HL-60/S4 (cell line): ENCODE results near the gene LAMC3.

ENCODE experiments used
- in situ Hi-C: fragments of 300-500 bp; cut with MboI; formaldehyde crosslinking; loops from 2 replicates; pipeline ENCODE4 v1.14.3; 2022; ENCODE audit warnings: low sequenced_read_pairs

Gene LAMC3

DNA sequence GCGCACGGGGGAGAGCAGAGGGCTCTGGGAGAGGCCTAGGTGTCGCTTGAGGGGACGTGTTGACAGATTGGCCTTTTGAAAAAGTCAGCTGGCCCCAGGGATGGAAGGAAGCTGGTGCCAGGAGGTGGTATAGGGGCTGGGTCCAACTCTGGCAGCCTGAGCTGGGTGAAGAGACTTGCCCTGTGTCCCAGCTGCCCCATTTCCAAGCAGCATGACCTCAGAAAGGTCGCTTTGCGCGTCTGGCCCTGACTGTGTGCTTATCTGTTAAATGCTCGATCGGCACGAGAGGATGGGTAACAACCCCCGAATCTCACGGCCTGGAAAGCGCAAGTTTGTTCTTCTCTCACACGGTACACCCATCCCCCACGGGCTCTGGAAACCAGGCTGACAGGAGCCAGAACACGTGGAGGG is 31.2 kb upstream of the LAMC3 start:
- in situ Hi-C loops, result loop anchor here (25.0 kb wide), 1 partner anchor 266 kb away; no protein-coding TSS in a partner anchor

DNA sequence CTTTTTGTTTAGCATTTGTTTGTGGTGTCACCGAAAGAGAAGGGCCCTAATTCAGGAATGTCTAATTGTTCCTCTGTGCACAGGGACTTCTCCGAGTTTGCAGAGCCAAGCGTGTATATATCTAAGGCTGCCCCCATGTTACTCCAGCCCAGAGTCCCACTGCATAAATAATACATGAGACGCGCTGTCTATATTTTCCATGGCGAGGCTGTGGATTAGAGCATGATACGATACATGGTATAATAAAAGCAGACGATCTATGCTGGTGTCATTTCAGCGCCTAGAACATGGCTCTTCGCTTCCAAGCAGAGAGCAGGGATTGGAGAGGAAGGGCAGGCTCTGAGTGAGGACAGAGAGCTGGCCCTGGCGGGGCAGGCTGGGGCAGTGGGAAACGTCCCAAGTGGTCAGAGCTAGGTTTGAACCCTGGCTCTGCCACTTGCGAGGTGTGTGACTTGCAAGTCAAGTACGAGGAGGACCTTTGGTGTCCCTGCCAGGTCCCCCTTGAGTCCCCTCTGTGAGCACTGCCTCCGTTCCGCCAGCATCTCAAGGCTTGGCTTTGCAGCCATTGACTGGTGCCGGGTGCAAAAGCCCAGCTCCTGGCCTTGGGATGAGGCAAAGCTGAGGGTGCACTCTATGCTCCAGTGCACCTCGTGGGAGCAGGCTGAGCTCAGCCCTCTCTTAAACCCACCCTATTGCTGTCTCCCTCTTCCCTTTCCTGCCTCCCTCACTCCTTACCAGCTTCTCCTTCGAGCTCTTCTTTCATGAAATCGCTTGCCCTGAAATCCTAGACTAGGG is 29.2 kb upstream of the LAMC3 start:
- in situ Hi-C loops, result loop anchor here (25.0 kb wide), 1 partner anchor 267 kb away; no protein-coding TSS in a partner anchor

DNA sequence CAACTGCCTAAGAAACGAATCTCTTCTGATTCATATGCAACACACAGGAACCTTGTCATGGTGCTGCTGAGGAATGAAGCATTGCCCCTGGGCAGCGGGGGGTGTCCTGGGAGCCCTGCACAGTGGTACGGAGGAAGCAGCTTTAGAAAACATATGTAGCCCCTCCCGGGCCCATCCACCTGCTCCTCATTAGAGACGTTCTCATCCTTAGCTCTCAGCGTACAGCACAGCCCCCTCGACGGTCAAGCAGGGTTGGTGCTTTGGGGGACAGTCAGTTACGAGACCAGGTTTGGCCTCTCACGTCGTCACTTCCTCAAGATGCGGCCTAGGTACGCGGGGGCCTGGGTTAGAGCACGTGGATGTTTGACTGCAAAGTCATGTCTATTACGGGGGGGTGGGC is 28.4 kb upstream of the LAMC3 start:
- in situ Hi-C loops, result loop anchor here (25.0 kb wide), 1 partner anchor 268 kb away; no protein-coding TSS in a partner anchor

DNA sequence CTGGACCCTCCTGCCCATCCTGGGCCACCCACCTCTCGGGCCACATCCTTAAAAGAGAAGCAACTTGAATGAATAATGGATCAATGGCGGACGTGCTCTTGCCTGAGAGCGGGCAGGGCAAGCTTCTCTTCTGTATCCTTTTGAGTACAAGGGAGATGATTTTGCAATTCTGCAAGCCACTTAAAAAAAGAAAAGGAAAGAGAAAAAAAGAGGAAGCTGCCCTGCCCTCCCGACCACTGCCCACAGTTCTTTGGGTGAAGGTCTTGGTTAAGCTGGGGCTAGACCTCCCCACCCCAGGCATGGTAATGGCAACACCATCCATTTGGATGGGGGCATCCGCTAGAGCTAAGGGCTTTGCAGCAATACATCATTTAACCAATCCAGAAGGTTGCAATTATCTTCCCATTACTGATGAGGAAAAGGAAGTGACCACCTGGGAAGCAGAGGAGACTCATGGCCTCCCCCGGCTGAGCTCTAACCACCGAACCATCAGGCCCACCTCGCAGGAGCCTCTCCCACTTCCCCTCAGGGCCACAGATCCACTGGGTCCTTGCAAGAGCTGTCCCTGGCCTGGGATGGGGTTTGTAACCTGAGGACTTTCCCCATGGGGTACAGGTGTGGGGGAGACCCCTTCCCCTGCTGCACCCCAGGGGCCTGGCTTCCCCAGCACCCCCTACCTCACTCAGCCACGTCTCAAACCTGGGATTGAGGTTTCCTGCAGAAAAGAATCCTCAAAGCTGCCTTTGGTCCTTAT is 27.8 kb upstream of the LAMC3 start:
- in situ Hi-C loops, result loop anchor here (25.0 kb wide), 1 partner anchor 269 kb away; no protein-coding TSS in a partner anchor

DNA sequence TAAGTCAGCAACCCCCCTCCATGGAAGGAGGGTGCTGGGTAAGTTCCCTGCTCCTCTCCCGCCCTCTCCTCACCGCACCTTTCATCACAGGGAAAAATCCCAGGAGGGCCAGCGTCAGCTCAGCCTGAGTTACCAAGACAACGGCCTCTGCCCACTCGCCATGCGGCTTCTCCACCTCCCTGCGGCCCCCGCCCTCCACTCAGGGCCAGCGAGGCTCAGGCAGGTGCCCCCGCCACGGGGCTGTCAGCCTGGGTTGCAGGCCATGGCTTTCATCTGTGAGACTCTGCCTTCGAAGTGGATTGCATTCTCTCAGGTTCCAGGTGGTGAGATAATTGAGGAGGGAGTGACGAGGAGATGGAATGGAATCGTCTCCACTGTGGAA is 27.2 kb upstream of the LAMC3 start:
- in situ Hi-C loops, result loop anchor here (25.0 kb wide), 1 partner anchor 269 kb away; no protein-coding TSS in a partner anchor

DNA sequence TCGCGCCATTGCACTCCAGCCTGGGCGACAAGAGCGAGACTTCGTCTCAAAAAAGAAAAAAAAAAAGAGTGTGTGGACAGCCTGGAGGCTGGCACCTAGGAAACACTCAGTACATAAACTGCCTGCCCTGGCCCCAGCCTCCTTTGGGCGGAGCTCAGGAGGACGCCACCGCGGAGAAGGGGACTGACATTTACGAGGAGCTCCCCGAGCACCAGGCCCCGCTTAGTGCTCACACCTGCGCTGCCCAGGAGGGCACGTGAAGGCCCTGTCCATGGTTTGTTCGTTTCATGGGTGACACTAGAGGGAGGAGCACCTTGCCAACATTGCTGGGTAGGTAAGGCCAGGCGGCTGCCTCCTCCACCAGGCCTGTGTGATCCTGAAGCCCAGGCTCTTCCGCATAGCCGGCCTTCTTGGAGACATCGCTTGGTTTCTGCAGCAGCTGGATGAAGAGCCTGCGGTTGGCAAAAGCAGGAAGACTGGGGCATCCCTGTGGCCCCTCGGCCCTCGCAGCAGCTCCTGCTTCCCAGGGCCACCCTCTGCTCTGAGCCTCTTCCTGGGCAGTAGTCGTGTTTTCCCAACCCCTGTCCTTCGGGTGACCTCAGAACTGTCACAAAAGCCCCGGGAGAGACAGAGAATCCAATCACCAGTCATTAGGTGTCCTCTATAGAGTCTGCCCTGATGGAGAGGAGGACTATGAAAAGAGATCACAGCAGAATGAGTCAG is 26.2 kb upstream of the LAMC3 start:
- in situ Hi-C loops, result loop anchor here (25.0 kb wide), 1 partner anchor 270 kb away; no protein-coding TSS in a partner anchor

DNA sequence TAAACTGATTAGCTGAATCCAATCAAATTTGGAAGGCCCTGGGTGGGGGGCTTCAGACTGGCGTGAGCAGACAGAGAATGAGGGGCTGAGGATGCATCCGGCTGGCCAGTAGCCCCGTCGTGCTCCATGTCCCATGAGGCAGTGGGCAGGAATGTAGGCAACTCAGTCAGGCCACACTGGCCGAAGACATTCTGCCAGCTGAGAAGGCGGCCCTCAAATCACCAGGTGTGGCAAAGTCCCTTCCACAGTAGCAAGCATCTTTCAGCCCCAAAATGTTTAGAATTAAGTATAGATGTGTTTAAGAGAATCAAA is 25.7 kb upstream of the LAMC3 start:
- in situ Hi-C loops, result loop anchor here (25.0 kb wide), 1 partner anchor 271 kb away; no protein-coding TSS in a partner anchor

DNA sequence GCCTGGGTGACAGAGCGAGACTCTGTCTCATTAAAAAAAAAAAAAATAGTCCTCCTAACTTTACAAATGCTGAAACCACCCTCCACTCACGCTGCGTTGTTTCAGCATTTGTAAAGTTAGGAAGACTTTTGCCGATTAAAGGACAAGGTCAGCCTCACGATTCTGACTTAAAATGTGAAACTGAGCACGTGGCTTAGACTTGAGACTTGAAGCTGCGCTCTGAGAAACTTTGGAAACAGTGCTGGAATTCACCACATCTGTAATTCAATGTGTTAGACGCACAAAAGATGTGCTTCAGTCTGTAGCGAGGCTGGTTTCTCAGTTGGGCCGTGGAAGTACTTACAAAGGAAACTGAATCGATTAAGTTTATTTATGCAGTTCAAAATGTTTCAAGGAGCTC is 25.0 kb upstream of the LAMC3 start:
- in situ Hi-C loops, result loop anchor here (25.0 kb wide), 1 partner anchor 272 kb away; no protein-coding TSS in a partner anchor

DNA sequence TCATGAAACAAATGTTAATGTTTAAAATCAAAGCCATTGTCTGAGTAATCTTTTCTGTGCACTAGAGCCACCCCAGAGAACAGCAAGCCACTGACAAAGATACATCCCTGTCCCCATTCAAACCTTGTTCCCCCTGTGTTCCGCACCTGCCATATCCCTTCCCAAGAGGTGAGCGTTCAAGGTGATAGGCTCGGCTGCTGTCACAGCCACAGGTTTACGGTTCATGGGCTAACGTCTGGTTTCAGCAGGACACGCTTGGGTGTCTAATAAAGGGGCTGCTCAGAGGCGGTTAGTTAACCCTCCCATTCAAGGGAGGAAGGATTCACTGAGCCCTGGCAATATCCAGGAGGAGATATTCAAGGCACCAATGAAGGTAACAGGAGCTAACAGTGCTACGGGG is 24.5 kb upstream of the LAMC3 start:
- in situ Hi-C loops, result loop anchor here (25.0 kb wide), 1 partner anchor 272 kb away; no protein-coding TSS in a partner anchor

DNA sequence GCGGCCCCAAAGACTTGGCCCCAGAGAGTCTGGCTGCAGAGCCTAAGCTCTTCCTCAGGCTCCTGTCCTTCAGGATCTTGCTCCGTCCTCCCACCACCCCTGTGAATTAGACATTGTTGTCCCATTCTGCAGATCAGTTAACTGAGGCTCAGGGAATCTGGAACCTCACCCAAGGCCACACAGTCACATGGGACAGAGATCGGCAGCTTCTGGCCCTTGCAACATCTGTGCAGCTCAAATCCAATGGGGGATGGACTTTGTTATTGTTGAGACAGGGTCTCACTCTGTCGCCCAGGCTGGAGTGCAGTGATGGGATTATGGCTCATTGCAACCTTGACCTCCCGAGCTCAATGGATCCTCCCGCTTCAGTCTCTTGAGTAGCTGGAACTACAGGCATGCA is 23.9 kb upstream of the LAMC3 start:
- in situ Hi-C loops, result loop anchor here (25.0 kb wide), 1 partner anchor 273 kb away; no protein-coding TSS in a partner anchor

DNA sequence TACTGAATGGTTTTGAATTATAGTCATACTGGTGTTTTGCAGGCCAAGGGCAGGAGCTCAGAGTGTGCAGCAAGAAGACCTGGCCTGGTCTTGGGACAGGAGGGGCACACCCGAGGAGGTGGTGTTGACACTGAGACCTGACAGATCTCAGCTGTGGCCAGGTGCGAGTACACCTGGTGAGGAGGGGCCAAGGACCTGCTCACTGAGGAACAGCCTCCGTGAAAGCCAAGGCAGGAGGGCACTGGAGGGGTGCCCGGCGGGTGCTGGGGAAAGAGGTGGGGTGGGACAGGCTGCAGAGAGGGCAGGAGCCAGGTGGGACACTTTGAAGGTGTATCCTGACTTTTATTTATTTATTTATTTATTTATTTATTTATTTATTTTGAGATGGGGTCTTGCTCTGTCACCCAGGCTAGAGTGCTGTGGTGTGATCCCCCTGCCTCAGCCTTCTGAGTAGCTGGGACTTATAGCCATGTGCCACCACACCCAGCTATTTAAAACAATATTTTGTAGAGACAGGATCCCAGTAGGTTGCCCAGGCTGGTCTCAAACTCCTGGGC is 23.3 kb upstream of the LAMC3 start:
- in situ Hi-C loops, result loop anchor here (25.0 kb wide), 1 partner anchor 273 kb away; no protein-coding TSS in a partner anchor

DNA sequence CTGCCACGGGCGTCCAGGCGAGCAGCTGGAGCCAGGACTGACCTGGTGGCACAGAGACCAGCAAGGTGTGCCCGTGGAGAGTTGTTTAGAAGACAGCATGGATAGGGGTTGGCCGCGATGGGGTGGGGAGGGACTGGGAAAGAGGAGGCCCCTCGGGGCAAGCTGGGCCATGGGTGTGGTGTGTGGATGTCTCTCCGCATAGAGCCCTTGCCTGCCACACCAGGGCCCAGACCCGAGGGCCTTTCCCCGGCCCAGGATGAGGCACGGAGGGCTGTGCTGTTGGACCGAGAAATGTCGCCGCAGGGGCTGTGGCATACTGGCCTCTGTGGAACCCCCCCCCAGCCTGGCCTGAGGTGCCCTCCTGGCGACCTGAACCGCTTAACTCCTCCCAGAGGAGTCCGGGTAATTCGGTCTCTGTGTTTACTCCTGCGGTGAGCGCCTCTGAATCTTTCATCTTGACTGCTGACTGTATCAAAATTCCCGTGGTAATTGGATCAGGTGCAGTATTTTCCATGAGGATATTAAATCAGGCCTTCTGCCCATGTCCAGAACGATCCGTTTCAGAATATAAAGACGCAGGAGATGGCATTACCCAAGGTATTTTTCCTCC is 22.5 kb upstream of the LAMC3 start:
- in situ Hi-C loops, result loop anchor here (25.0 kb wide), 1 partner anchor 274 kb away; no protein-coding TSS in a partner anchor

DNA sequence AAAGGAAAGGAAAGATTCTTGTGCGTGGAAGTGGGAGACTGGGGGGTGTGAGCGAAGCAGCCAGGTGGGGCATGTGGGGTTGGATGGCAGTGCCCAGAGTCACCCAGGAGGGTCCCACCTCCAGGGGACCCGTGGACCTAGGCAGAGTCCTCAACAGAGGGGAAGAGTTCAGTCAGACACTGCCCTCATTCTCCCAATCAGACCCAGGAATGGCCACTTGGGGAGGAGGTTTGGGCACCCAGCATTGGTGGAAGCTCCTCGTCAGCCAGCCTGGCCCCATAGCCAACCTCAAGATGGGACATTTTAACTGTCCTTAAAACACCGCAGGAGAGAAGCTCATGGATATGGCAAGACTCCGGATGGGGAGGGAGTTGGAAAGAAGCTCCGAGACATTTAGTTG is 21.9 kb upstream of the LAMC3 start:
- in situ Hi-C loops, result loop anchor here (25.0 kb wide), 1 partner anchor 275 kb away; no protein-coding TSS in a partner anchor

DNA sequence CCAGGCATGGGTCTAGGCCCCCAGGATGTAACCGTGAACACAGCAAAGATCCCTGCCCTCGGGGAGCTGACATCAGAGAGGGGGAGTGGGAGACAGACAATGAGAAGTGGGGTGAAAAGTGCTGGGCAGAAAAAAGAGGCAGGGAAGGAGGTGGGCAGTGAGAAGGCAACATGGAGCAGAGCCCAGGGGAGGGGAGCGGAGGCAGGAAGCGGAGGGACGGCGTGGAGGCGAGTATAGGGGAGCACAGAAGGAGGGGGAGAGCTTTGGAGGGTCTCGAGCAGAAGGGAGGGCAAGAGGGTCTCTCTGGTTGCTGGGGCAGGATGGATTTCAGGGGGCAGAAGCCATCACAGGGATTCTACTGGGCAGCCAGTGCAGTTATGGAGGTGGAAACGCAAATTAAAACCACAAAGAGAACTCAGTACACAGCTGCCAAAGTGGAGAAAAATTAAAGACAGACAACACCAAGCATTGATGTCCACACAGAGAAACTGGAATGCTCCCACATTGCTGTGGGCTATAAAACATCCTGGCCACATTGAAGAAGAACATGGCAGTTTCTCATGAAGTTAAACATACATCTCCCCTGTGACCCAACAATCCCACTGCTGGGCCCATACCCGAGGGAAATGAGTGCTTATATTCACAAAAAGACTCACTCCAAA is 21.1 kb upstream of the LAMC3 start:
- in situ Hi-C loops, result loop anchor here (25.0 kb wide), 1 partner anchor 276 kb away; no protein-coding TSS in a partner anchor

DNA sequence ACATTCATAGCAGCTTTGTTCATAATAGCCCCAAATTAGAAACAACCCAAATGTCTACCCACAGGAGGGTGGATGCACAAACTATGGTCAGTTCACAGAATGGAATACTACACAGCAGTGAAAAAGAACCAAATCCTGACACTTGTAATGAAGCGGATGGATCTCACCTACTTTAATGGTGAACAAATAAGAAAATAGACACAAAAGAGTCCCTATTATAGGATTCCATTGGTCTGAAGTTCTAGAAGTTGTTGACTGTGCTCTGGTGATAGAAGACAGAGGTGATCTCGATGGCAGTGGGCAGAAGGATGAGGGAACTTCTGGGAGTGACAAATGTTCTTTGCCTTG is 20.6 kb upstream of the LAMC3 start:
- in situ Hi-C loops, result loop anchor here (25.0 kb wide), 1 partner anchor 276 kb away; no protein-coding TSS in a partner anchor

DNA sequence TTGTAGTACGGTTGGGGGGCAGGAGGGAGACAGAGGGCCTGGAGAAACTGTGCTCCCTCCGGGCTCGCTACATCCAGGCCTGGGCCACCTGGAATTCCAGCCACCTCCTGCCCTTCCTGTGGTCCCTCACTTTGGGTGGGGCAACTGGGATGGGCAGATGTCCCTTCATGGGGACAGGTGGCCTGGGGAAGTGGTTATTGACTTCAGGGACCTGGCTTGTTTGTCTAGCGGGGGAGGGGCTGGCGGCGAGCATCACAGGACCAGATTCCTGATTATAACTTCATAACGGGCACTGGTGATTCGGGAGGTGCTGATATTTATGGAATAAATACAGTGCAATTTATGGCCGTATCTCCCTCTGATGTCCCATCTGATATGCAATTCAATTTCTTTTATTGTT is 20.1 kb upstream of the LAMC3 start:
- in situ Hi-C loops, result loop anchor here (25.0 kb wide), 1 partner anchor 277 kb away; no protein-coding TSS in a partner anchor

DNA sequence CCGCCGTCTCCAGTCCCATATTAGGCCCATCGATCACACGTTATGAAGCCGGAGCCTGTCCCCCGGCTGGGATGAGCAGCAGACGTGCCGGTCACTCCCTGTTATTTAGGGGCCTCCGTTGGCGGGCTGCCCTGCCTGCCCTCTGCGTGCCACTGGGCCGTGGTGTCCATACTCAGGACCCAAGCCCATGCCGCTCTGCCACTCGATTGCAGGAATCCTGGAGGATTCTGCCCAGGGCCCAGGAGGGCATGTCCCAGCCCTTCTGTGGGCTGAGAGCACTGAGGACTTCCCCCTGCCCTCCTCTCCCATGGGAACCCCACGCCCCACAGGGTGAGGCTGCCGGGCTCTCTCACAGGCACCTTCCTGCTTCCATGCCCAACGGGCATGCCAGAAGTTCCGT is 19.6 kb upstream of the LAMC3 start:
- in situ Hi-C loops, result loop anchor here (25.0 kb wide), 1 partner anchor 277 kb away; no protein-coding TSS in a partner anchor

DNA sequence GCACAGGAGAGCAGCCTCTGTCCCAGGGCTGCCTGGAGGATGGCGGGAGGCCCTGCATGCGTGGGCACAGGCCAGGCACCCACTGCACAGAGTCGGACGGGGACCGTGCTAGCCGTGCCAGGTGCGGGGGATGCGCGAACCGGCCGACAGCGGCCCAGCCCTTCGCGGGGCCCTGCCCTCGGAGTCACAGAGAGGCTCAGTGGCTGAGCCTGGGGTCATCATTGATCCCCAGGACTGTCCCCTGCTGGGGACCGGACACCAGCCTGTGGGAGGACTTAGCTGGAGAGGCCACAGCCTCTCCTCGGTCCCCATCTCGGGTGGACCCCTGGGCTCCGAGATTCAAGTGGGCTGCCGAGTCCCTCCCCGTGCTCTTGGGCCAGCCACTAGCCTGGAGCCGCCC is 19.1 kb upstream of the LAMC3 start:
- in situ Hi-C loops, result loop anchor here (10.0 to 25.0 kb wide), 2 partner anchors 115 to 278 kb away; no protein-coding TSS in a partner anchor

DNA sequence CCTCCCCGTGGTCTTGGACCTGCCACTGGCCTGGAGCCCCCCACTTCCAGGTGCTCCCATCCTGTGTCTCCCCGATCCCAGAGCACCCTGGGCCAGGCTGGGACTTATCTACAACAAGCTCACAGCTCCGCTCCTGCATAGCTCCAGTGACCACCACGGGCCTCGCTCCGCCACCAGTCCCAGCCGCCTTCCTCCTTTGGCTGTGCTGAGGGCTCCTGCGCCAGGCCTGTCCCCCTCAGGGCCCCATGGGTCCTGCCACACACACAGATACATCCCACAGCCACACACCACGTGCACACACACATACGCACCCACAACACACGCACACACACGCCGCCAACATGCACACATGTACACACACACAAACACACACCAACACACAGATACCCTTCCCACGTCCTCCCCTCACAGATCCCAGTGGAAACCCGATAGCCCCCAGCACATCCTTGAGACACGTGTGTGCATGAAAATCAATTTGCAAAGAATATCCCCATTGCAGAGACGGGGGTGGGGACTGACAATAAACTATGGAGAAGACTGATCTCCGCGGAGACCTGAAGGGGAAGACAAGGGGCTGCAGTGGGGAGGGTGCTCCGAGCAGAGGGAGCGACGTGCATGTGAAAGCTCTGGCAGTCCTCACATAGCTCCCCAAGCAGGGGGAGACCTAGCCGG is 18.5 kb upstream of the LAMC3 start:
- in situ Hi-C loops, result loop anchor here (10.0 to 25.0 kb wide), 2 partner anchors 116 to 278 kb away; no protein-coding TSS in a partner anchor
